NCI-H2227 treated with DMSO at 0.1 percent for 48 hours (cell line): ENCODE data around the gene TCEAL4.

Experiments
- DNase-seq: peaks from one replicate; lab custom pipeline; 2025; lab: John Stamatoyannopoulos, UW

The TCEAL4 gene

GRCh38 chrX:103585411-103586313 is at the start of gene TCEAL4:
Gene TCEAL4, plus strand, starts transcription at chrX:103585515. Its CDS starts 1,161 bp downstream, at chrX:103586676.
- peak; percentile 43 for DNase-seq

GRCh38 chrX:103536071-103536470 is 49.2 kb upstream of the TCEAL4 start:
- DNase-seq: no peak

- no peak for DNase-seq
Measured at GRCh38 chrX:103536732-103537131, 48.6 kb upstream of the TCEAL4 start.

DNA sequence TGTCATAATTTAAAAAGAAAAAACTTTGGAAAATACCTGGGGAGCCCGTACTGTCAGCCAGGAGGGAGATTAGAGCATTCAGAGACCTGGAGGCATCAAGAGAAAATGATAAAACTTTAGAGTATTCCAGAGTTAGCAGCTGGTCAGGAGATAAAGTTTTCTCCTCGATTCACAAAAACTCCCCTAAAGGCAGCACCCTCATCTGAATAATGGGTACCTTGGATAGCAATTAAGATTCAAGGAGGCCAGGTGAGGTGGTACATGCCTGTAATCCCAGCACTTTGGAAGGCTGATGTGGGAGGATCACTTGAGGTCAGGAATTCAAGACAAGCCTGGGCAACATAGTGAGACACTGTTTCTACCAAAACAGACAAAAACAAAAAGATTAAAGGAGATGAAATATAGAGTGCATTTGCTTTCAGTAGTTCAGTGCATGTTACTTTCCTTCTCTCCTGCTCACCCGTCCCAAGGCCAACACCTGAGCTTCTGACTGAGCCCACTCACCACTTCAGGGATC is 47.4 kb upstream of the TCEAL4 start:
- DNase-seq: no peak

DNA sequence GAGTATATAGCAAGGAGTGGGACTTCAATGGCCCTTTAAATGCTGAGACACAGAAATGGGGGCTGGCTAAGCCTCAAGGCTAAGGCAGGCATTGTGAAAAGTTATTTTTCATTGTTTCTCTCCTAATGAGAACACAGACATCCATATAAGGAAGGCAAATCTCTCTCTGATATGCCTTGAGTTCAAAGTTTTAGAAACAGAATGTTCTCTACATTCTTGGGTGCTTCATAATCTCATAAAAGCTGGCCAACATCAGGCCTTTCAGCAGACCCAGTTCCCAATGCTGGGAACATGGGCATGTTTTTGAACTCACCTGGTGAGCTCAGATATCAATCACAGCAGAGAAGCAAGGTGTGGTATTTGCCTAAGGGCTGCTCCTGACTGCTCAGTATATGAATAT is 46.6 kb upstream of the TCEAL4 start:
- no peak for DNase-seq

DNA sequence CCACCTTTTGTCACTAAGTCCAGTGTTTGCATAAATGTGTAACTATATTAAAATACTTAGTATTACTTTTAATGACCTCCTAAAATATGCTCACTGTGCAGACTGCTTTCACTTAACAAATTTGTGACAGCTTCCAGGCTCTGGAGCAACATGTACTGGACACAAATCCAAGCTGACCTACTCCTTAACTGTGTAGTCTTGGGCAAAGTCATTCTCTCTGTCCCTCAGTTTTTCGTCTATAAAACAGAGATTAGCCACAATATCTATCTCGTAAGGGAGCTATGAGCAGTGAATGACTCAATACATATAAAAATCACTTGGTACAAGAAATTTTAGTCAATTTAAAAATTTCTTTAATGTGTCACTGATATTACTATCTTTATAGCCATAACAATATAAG is 45.6 kb upstream of the TCEAL4 start:
- no peak for DNase-seq

- no peak for DNase-seq
Measured at GRCh38 chrX:103540145-103540544, 45.2 kb upstream of the TCEAL4 start.

DNA sequence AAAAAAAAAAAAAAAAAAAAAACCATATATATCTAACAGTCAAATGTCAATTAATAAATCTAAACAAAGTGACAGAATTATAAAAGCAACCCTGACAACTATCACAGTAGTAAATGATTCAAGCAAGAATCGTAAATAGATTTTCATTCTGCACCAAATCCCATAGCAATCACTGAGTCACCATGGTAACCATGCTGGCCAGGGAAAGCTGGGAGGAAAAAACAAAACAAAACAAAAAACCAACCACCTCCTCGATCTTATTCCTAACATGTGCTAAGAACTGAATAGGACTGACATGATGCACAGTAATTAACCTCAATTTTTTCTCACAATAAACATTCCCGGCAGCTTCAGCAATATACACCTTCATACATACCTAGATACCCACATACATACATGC is 35.4 kb upstream of the TCEAL4 start:
- DNase-seq: no peak

DNA sequence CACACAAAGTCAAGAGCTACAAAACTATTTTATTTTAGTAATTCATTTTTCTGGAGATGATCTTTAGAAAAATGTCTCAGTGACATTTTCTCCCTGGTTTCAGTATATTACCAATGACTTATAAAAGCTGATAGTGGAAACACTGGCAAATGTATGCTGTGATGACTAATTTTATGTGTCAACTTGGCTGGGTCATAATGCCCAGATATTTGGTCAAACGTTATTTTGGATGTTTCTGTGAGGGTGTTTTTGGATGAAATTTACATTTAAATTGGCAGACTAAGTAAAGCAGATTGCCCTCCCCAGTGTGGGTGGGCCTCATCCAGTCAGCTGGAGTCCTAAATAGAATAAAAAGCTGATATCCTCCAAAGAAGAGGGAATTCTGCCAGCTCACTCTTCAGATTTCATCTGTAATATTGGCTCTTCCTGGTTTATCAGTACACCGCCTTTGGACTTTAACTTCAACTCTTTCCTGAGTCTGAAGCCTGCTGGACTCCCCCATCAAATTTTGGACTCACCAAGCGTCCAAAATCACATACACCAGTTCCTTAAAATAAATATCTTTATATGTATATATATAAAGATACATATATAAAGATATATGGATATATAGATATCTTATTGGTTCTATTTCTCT is 34.8 kb upstream of the TCEAL4 start:
- DNase-seq: no peak

DNA sequence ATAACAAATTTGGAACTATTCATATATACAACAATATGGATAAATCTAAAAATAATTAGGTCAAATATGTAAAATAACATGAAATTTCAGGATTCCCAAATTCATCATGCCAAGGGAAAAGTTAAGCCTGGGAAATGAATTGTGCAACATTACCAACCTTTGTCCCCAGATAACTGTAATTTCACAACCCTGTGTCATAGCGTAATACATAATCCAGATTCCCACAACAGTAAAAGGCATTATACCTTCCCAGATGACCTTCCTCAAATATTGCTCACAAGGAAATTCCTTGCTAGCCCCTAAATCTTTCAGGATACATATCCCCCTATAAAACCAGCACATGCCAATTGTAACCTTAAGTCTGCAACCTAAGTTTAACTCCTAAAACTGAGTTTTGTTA is 33.1 kb upstream of the TCEAL4 start:
- DNase-seq: no peak

- peak; percentile 86 for DNase-seq
Measured at GRCh38 chrX:103554687-103555424, 30.5 kb upstream of the TCEAL4 start.

DNA sequence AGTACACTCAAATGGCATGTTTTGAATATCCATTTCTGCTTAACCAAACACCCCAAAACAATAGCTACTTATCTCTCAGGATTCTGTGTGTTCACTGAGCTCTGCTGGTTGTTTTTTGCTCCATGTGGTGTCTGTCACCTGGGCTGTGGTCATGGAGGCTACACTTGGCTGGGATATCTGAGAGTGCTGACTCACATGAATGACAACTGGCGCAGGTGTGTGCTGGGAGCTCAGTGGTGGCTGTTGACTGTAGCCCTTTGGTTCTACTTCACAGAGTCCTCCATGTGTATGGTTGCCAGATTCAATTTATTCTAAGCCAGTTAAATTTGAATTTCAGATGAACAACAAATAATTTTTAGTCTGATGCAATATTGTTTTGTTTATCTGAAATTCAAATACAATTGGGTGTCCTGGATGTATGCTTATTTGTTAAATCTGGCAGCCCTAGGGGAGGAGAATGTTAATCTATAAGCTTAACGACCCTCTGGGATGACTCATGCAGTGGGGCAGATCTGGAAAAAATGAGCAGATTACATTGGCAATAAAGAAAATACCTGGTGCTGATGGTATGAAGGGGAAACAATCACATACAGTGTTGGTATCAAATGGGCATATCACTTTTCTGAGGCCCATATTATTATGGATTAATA is 28.2 kb upstream of the TCEAL4 start:
- DNase-seq: no peak

GRCh38 chrX:103560256-103560655 is 25.1 kb upstream of the TCEAL4 start:
- no peak for DNase-seq

DNA sequence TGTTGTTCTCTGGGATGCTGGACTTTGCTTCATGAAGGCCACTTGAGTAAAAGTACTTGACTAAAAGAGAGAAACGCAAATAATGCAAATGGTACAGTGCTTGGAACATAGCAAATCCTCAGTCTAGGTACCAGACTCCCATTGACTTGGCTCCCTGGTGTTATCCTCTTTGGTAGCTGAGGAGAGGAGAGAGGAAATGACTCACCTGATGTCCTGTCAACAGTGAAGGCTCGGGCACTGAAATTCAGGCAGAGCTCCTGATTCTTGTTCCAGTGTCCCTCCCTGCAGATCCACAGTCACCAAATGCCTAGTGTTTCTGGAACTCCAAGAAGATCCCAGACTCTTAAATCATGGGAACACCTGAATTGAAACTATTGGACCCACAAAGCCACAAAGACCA is 22.5 kb upstream of the TCEAL4 start:
- DNase-seq: no peak

DNA sequence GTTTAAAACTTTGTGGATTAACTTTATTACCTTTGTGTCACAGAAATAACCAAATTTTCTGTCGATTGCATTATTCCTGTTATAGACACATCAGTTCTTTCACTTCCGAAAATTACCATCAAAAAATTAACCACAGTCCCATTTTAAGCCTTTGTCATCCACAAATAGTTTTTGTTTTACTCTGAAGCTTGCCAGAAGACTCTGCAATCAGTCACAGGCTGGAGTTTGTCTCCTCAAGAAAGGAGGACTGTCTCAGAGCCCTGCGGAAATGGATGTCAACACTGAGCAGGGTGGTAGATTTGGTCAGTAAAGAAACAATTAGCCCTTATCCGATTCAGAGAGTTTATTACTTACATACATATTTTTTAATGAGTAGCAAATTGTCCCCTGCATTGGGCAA is 20.1 kb upstream of the TCEAL4 start:
- no peak for DNase-seq

- DNase-seq: no peak
Measured at GRCh38 chrX:103565752-103566151, 19.6 kb upstream of the TCEAL4 start.

- DNase-seq: no peak
Measured at GRCh38 chrX:103571121-103571520, 14.2 kb upstream of the TCEAL4 start.

GRCh38 chrX:103571726-103572125 is 13.6 kb upstream of the TCEAL4 start:
- DNase-seq: no peak

- DNase-seq: no peak
Measured at GRCh38 chrX:103573202-103573601, 12.1 kb upstream of the TCEAL4 start.

DNA sequence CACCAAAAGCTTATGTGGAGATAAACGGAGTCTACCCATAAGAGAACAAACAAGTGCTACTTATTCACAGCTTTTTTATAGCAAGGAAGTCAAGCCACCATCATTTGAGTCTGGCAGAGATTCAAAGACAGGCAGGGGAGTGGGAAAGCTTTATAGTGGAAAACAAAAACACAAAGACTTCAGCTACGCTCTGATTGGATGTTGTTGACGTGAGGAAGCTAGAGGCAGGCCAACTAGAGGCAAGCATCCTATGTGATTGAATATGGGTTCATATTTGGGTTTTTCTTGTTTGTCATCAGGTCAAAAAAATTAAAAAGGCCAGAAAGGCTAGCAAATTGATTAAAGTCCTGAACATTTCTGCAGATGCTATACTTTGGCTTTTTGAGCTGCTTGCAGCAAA is 719 bp upstream of the TCEAL4 start:
- DNase-seq: peak; percentile 68

- DNase-seq: no peak
Measured at GRCh38 chrX:103586314-103586646, 965 bp downstream of the TCEAL4 start.

DNA sequence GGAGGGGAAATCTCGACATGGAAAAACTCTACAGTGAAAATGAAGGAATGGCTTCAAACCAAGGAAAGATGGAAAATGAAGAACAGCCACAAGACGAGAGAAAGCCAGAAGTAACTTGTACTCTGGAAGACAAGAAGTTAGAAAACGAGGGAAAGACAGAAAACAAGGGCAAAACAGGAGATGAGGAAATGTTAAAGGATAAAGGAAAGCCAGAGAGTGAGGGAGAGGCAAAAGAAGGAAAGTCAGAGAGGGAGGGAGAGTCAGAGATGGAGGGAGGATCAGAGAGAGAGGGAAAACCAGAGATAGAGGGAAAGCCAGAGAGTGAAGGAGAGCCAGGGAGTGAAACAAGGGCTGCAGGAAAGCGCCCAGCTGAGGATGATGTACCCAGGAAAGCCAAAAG is 1.3 kb downstream of the TCEAL4 start:
- no peak for DNase-seq
